Endothelial cell of umbilical vein (primary cell): ENCODE results near the gene ZNF688.

Source experiments
- CTCF ChIP-seq, 2 donors: IDR thresholded peaks; 1 replicate in 1 of 2; 2 replicates in 1 of 2; pipeline ENCODE4 v1.5.1; 2011; ENCODE audit warnings: low read length in 2 of 2, mild to moderate bottlenecking in 2 of 2, moderate library complexity in 2 of 2, control low read depth in 1 of 2, inconsistent platforms in 1 of 2, low read depth in 1 of 2; ENCODE audit not compliant: insufficient read depth in 1 of 2; ENCODE audit errors: extremely low read depth in 1 of 2
- FOS ChIP-seq: IDR thresholded peaks from 2 replicates; pipeline ENCODE4 v1.6.1; 2011; ENCODE audit warnings: mild to moderate bottlenecking, low read length, moderate library complexity, borderline replicate concordance; ENCODE audit not compliant: insufficient read depth
- JUN ChIP-seq: IDR thresholded peaks from 2 replicates; pipeline ENCODE4 v1.6.1; 2011; ENCODE audit warnings: borderline replicate concordance, low read depth; ENCODE audit not compliant: insufficient read length, insufficient read depth
- MAX ChIP-seq: IDR thresholded peaks from 2 replicates; pipeline ENCODE4 v1.6.1; 2011; ENCODE audit not compliant: insufficient read depth, insufficient read length
- POLR2A ChIP-seq: IDR thresholded peaks from 2 replicates; pipeline ENCODE4 v1.6.1; 2012; ENCODE audit warnings: low read depth, mild to moderate bottlenecking, control low read depth, low read length
- POLR2AphosphoS5 ChIP-seq: IDR thresholded peaks from 2 replicates; pipeline ENCODE4 v1.6.1; 2012; ENCODE audit warnings: low read depth, mild to moderate bottlenecking, control low read depth, low read length, moderate library complexity; ENCODE audit not compliant: insufficient read depth

GRCh38 chr16:30601966-30602365, 30.5 kb upstream of the ZNF688 start:
- no peak for TF ChIP-seq POLR2AphosphoS5
- TF ChIP-seq CTCF (IDR thresholded peaks at IDR 0.05; ENCODE audit: extremely low read depth in 1 of 2, insufficient read depth in 1 of 2, low read depth in 1 of 2, low read length in 2 of 2) = no peak
- TF ChIP-seq JUN = no peak
- no peak for TF ChIP-seq POLR2A
- TF ChIP-seq FOS = no peak
- TF ChIP-seq MAX = no peak
